HL-60 (cell line): Measurements from ENCODE around the gene AGBL4.
"Not testable (repeated sequence)": the region's sequence is repeated elsewhere in the genome, so short reads cannot be mapped to it uniquely, and the experiment has no call there.

ENCODE experiments used
- DNase-seq, 2 experiments: peaks; one replicate each; pipeline ENCODE4 v3.0.0-alpha.2; 2010 to 2020; ENCODE audit warnings: low read depth in 1 of 2, low spot score in 1 of 2
- H3K27ac ChIP-seq: fragments of 250-450 bp; sonication (Bioruptor Pico); replicated peaks from 2 replicates; pipeline ENCODE4 v1.5.1; 2020; ENCODE audit warnings: mild to moderate bottlenecking, moderate library complexity
- H3K27me3 ChIP-seq: fragments of 250-450 bp; sonication (Bioruptor Pico); 2 replicates; pipeline ENCODE4 v1.5.1; 2021; ENCODE audit warnings: mild to moderate bottlenecking, moderate library complexity; ENCODE audit not compliant: insufficient read depth, poor library complexity, severe bottlenecking
- H3K4me3 ChIP-seq: replicated peaks from 2 replicates; pipeline ENCODE4 v1.5.1; 2011; ENCODE audit warnings: mild to moderate bottlenecking, control low read depth, low read length; ENCODE audit not compliant: insufficient read depth
- GABPA ChIP-seq: IDR thresholded peaks from 2 replicates; pipeline ENCODE4 v1.6.1; 2012; ENCODE audit warnings: low read depth
- POLR2AphosphoS5 ChIP-seq: IDR thresholded peaks from 2 replicates; pipeline ENCODE4 v1.6.1; 2012; ENCODE audit warnings: low read depth
- SPI1 ChIP-seq: IDR thresholded peaks from 2 replicates; pipeline ENCODE4 v1.6.1; 2012; ENCODE audit warnings: low read depth, mild to moderate bottlenecking, borderline replicate concordance
- TF ChIP-seq, protein P1 (sequence below): IDR thresholded peaks from 2 replicates; pipeline ENCODE4 v1.6.1; 2012; ENCODE audit warnings: low read depth; ENCODE audit not compliant: insufficient replicate concordance
- TF ChIP-seq, protein P2 (sequence below): IDR thresholded peaks from one replicate; pipeline ENCODE4 v1.5.1; 2011; ENCODE audit warnings: low read length, control low read depth, inconsistent platforms; ENCODE audit not compliant: insufficient read depth

The AGBL4 gene

DNA sequence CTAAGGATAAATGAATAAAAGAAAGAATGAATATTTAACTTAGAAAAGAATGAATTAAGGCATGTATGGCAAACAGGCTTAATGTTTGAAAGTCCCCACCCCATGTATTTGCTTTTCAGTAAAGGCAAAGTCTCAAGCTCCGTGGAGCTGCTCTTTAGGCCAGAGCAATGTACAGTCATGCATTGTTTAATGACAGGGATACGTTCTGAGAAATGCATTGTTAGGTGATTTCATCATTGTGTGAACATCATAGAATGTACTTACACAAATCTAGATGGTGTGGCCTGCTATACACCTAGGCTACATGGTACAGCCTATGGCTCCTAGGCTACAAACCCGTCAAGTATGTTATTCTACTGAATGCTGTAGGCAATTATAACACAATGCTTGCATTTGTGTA lies 1500.2 kb downstream of the AGBL4 start:
- TF ChIP-seq, protein P1, sequence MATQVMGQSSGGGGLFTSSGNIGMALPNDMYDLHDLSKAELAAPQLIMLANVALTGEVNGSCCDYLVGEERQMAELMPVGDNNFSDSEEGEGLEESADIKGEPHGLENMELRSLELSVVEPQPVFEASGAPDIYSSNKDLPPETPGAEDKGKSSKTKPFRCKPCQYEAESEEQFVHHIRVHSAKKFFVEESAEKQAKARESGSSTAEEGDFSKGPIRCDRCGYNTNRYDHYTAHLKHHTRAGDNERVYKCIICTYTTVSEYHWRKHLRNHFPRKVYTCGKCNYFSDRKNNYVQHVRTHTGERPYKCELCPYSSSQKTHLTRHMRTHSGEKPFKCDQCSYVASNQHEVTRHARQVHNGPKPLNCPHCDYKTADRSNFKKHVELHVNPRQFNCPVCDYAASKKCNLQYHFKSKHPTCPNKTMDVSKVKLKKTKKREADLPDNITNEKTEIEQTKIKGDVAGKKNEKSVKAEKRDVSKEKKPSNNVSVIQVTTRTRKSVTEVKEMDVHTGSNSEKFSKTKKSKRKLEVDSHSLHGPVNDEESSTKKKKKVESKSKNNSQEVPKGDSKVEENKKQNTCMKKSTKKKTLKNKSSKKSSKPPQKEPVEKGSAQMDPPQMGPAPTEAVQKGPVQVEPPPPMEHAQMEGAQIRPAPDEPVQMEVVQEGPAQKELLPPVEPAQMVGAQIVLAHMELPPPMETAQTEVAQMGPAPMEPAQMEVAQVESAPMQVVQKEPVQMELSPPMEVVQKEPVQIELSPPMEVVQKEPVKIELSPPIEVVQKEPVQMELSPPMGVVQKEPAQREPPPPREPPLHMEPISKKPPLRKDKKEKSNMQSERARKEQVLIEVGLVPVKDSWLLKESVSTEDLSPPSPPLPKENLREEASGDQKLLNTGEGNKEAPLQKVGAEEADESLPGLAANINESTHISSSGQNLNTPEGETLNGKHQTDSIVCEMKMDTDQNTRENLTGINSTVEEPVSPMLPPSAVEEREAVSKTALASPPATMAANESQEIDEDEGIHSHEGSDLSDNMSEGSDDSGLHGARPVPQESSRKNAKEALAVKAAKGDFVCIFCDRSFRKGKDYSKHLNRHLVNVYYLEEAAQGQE = no peak
- TF ChIP-seq SPI1 (no peak), POLR2AphosphoS5 (no peak), GABPA (no peak)
- TF ChIP-seq, protein P2, sequence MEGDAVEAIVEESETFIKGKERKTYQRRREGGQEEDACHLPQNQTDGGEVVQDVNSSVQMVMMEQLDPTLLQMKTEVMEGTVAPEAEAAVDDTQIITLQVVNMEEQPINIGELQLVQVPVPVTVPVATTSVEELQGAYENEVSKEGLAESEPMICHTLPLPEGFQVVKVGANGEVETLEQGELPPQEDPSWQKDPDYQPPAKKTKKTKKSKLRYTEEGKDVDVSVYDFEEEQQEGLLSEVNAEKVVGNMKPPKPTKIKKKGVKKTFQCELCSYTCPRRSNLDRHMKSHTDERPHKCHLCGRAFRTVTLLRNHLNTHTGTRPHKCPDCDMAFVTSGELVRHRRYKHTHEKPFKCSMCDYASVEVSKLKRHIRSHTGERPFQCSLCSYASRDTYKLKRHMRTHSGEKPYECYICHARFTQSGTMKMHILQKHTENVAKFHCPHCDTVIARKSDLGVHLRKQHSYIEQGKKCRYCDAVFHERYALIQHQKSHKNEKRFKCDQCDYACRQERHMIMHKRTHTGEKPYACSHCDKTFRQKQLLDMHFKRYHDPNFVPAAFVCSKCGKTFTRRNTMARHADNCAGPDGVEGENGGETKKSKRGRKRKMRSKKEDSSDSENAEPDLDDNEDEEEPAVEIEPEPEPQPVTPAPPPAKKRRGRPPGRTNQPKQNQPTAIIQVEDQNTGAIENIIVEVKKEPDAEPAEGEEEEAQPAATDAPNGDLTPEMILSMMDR = no peak
- H3K27ac ChIP-seq = no peak overlapping the region
- H3K27me3 ChIP-seq = no peaks in the 10 kb centered on the region
- H3K4me3 ChIP-seq = no peak overlapping the region
- DNase-seq = no peak

DNA sequence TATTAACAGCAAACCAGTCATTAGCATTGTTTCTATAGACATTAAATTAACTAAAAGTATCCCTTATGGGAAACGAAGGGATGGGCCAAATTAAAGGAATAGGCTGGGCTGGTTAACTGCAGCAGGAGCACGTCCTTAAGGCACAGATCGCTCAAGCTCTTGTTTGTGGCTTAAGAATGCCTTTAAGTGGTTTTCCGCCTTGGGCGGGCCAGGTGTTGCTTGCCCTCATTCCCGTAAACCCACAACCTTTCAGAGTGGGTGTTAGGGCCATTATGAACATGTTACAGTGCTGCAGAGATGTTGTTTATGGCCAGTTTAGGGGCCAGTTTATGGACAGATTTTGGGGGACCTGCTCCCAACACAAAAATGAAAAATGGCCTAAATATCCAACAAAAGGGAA lies 1503.9 kb downstream of the AGBL4 start:
- not testable (repeated sequence) for H3K27ac ChIP-seq, DNase-seq, H3K4me3 ChIP-seq, H3K27me3 ChIP-seq

DNA sequence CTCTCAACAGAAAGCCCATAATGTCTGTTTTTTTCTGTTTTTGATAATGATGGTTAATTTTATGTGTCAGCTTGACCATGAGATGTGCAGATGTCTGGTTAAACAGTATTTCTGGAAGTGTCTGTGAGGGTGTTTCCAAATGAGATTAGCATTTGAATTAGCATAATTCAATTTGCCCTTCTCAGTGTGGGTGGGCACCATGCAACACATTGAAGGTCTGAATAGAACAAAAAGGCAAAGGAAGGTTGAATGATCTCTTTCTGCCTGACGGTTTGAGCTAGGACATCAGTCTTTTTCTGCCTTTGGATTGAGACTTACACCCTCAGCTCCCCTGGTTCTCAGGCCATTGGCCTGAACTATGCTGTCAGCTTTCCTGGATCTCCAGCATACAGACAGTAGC lies 1516.9 kb downstream of the AGBL4 start:
- no peak overlapping the region for H3K27ac ChIP-seq
- no peak for DNase-seq
- H3K4me3 ChIP-seq = no peak overlapping the region
- no peaks in the 10 kb centered on the region for H3K27me3 ChIP-seq
- TF ChIP-seq, protein P2 = no peak
- TF ChIP-seq GABPA (no peak), SPI1 (no peak), POLR2AphosphoS5 (no peak)
- TF ChIP-seq, protein P1 = no peak

DNA sequence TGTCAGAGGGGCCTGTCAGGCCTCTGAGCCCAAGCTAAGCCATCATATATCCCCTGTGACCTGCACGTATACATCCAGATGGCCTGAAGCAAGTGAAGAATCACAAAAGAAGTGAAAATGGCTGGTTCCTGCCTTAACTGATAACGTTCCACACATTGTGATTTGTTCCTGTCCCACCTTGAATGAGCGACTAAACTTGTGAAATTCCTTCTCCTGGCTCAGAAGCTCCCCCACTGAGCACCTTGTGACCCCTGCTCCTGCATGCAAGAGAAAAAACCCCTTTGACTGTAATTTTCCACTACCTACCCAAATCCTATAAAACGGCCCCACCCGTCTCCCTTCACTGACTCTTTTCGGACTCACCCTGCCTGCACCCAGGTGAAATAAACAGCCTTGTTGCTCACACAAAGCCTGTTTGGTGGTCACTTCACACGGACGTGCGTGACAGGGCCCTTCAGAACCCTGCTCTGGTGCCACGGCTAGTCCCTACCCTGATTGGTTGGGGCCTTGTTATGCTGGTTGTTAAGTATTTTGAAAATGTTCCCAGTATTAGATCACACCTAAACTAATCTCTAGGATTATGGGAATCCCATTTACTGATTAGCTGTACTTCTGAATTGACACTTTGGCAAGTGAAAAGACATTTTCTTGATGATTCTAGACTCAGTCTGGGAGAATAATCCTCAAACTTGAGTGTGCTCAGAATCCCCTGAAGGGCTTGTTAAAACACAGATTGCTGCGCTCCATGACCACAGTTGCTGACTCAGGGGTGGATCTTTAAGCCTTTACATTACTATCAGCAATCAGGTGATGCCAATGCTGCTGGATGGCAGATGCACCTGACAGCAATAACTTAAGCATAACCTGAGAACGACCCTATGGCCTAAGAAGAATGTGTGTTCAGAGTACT lies 1523.0 kb downstream of the AGBL4 start:
- no peak overlapping the region for H3K27ac ChIP-seq
- DNase-seq = no peak
- H3K4me3 ChIP-seq = no peak overlapping the region
- H3K27me3 ChIP-seq = no peaks in the 10 kb centered on the region
- TF ChIP-seq POLR2AphosphoS5 (no peak), GABPA (no peak), SPI1 (no peak)
- TF ChIP-seq, protein P2 = no peak
- TF ChIP-seq, protein P1 = no peak
